Measurements from ENCODE around the gene COLEC11. TPM values are rescaled to one million over a fixed set of nuclear protein-coding genes. Genes with fewer than 3 reads are reported as not detected.
"Not testable (repeated sequence)": the region's sequence is repeated elsewhere in the genome, so short reads cannot be mapped to it uniquely, and the experiment has no call there.

COLEC11 gene
- total RNA-seq, 1 experiment from 2014 or later: 0.39 TPM

DNA sequence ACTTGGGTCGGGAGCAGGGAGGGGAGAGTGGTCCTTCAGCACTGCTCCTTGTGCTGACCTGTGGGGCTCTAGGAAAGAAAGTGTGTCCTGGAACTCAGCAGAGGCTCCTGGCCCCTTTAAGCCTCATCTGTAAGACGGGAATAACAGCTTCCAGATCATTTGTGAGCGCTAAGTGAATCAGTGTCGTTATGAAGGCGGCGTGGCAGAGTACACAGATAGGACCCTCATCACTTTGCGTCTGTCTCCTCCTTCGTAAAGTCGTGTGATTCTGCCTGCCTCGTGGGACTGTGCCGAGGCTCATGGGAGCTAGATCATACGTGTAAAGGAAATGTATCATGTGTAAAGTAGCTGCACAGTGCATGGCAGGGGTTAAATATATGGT, 18.6 kb downstream of the COLEC11 start:
- Histone ChIP-seq H3K4me2 (ENCODE audit: insufficient read depth, insufficient read length, low read length) (no peak overlapping the region), H4K20me1 (ENCODE audit: control insufficient read depth, insufficient read depth, insufficient read length) (no peaks in the 10 kb centered on the region), H3K4ac (ENCODE audit: low read depth, low read length) (no peak overlapping the region), H3T11ph (ENCODE audit: low read length) (no peak overlapping the region), H3K4me1 (ENCODE audit: insufficient read depth, low read length) (no peaks in the 10 kb centered on the region), H4K5ac (ENCODE audit: insufficient read length, low read depth, low read length) (no peak overlapping the region), H2BK12ac (ENCODE audit: insufficient read length, low read depth, low read length) (no peak overlapping the region), H3K9me3 (ENCODE audit: control insufficient read depth, low read depth, low read length) (no peaks in the 10 kb centered on the region), H4K91ac (ENCODE audit: insufficient read length, low read depth, low read length) (no peak overlapping the region), H2AK5ac (ENCODE audit: insufficient read length, low read length) (no peak overlapping the region), H3K18ac (ENCODE audit: insufficient read length, low read depth, low read length) (no peak overlapping the region), H2BK20ac (ENCODE audit: low read depth, low read length, poor library complexity, severe bottlenecking) (no peak overlapping the region), H3K27ac (ENCODE audit: insufficient read length, low read depth, low read length) (no peak overlapping the region), H4K8ac (replicated peaks; ENCODE audit: insufficient read length, low read depth, low read length) (no peak overlapping the region), H3K79me1 (ENCODE audit: insufficient read depth, low read depth, low read length, poor library complexity, severe bottlenecking) (no peaks in the 10 kb centered on the region), H2AFZ (ENCODE audit: low read length) (no peak overlapping the region), H2BK5ac (ENCODE audit: insufficient read length, low read length) (no peak overlapping the region), H3K14ac (ENCODE audit: insufficient read depth, low read length) (no peak overlapping the region), H3K23me2 (ENCODE audit: insufficient read length, low read depth, low read length, poor library complexity, severe bottlenecking) (no peaks in the 10 kb centered on the region), H3K9ac (ENCODE audit: extremely low read depth, insufficient read length, low read length) (no peak overlapping the region), H3K23ac (ENCODE audit: insufficient read length, low read depth, low read length) (no peak overlapping the region), H3K27me3 (ENCODE audit: insufficient read depth, low read length) (no peaks in the 10 kb centered on the region), H2BK120ac (ENCODE audit: low read depth, low read length, poor library complexity, severe bottlenecking) (no peak overlapping the region), H3K79me2 (ENCODE audit: insufficient read depth, low read length) (no peaks in the 10 kb centered on the region), H3K56ac (ENCODE audit: insufficient read length, low read depth, low read length) (no peak overlapping the region), H2BK15ac (ENCODE audit: low read depth, low read length) (no peak overlapping the region)
- H3K36me3 Mint-ChIP-seq (ENCODE audit: insufficient read depth in 1 of 3, low read depth in 3 of 3): peaks cover 0 to 24% (median 11%) of the 10 kb centered on the region in 3 experiments; a peak in 6 of 7 replicates
- no peak overlapping the region for H3K4me3 Mint-ChIP-seq
- no peak for DNase-seq
- H3K27me3 Mint-ChIP-seq (ENCODE audit: low read depth): peaks cover 3% of the 10 kb centered on the region
- TF ChIP-seq, protein P1, sequence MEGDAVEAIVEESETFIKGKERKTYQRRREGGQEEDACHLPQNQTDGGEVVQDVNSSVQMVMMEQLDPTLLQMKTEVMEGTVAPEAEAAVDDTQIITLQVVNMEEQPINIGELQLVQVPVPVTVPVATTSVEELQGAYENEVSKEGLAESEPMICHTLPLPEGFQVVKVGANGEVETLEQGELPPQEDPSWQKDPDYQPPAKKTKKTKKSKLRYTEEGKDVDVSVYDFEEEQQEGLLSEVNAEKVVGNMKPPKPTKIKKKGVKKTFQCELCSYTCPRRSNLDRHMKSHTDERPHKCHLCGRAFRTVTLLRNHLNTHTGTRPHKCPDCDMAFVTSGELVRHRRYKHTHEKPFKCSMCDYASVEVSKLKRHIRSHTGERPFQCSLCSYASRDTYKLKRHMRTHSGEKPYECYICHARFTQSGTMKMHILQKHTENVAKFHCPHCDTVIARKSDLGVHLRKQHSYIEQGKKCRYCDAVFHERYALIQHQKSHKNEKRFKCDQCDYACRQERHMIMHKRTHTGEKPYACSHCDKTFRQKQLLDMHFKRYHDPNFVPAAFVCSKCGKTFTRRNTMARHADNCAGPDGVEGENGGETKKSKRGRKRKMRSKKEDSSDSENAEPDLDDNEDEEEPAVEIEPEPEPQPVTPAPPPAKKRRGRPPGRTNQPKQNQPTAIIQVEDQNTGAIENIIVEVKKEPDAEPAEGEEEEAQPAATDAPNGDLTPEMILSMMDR (conservative IDR thresholded peaks at IDR 0.05): no peak
- H3K9me3 Mint-ChIP-seq: peaks cover 26 to 27% of the 10 kb centered on the region in 2 experiments
- H3K27ac Mint-ChIP-seq: no peak overlapping the region
- no CpG with 5 or more reads among the region's 12 CpGs for WGBS (ENCODE audit: extremely low coverage, insufficient read length, low lambda C conversion rate)
- peaks cover 9 to 17% of the 10 kb centered on the region in 2 experiments; a peak in 3 of 4 replicates for H3K4me1 Mint-ChIP-seq

GRCh38 chr2:3614743-3615142, 19.8 kb downstream of the COLEC11 start:
- not testable (repeated sequence) for H3K23me2 ChIP-seq (ENCODE audit: insufficient read length, low read depth, low read length, poor library complexity, severe bottlenecking); H3K4ac ChIP-seq (ENCODE audit: low read depth, low read length); H2AFZ ChIP-seq (ENCODE audit: low read length); H2AK5ac ChIP-seq (ENCODE audit: insufficient read length, low read length); H3K27me3 Mint-ChIP-seq (ENCODE audit: low read depth); H3K18ac ChIP-seq (ENCODE audit: insufficient read length, low read depth, low read length); H3K23ac ChIP-seq (ENCODE audit: insufficient read length, low read depth, low read length); H3K9ac ChIP-seq (ENCODE audit: extremely low read depth, insufficient read length, low read length); H3K4me3 Mint-ChIP-seq; H3K14ac ChIP-seq (ENCODE audit: insufficient read depth, low read length); H2BK120ac ChIP-seq (ENCODE audit: low read depth, low read length, poor library complexity, severe bottlenecking); H3K27ac Mint-ChIP-seq; H3K56ac ChIP-seq (ENCODE audit: insufficient read length, low read depth, low read length); H4K20me1 ChIP-seq (ENCODE audit: control insufficient read depth, insufficient read depth, insufficient read length); H3K79me2 ChIP-seq (ENCODE audit: insufficient read depth, low read length); H3K4me2 ChIP-seq (ENCODE audit: insufficient read depth, insufficient read length, low read length); H4K8ac ChIP-seq (replicated peaks; ENCODE audit: insufficient read length, low read depth, low read length); H3K27me3 ChIP-seq (ENCODE audit: insufficient read depth, low read length); H3K9me3 ChIP-seq (ENCODE audit: control insufficient read depth, low read depth, low read length); H2BK12ac ChIP-seq (ENCODE audit: insufficient read length, low read depth, low read length); H4K5ac ChIP-seq (ENCODE audit: insufficient read length, low read depth, low read length); H3K4me1 ChIP-seq (ENCODE audit: insufficient read depth, low read length); H3K79me1 ChIP-seq (ENCODE audit: insufficient read depth, low read depth, low read length, poor library complexity, severe bottlenecking); H3T11ph ChIP-seq (ENCODE audit: low read length); H3K27ac ChIP-seq (ENCODE audit: insufficient read length, low read depth, low read length); H2BK5ac ChIP-seq (ENCODE audit: insufficient read length, low read length); DNase-seq; H4K91ac ChIP-seq (ENCODE audit: insufficient read length, low read depth, low read length); H2BK20ac ChIP-seq (ENCODE audit: low read depth, low read length, poor library complexity, severe bottlenecking); H2BK15ac ChIP-seq (ENCODE audit: low read depth, low read length)
- peaks cover 9 to 17% of the 10 kb centered on the region in 2 experiments; a peak in 3 of 4 replicates for H3K4me1 Mint-ChIP-seq
- H3K36me3 Mint-ChIP-seq (ENCODE audit: insufficient read depth in 1 of 3, low read depth in 3 of 3): peaks cover 0 to 24% (median 11%) of the 10 kb centered on the region in 3 experiments; a peak in 6 of 7 replicates
- no CpG with 5 or more reads among the region's 2 CpGs for WGBS (ENCODE audit: extremely low coverage, insufficient read length, low lambda C conversion rate)
- peaks cover 26 to 29% of the 10 kb centered on the region in 2 experiments for H3K9me3 Mint-ChIP-seq

Data from H9 (cell line).